Amniotic epithelial cell (primary cell): ENCODE measurements around the gene PFKP.

Source experiments
- DNase-seq: peaks from one replicate; pipeline ENCODE4 v3.0.0-alpha.2; 2010; ENCODE audit warnings: low read depth

PFKP gene

GRCh38 chr10:3067118-3067858 is at the start of gene PFKP:
Gene PFKP (plus strand): TSS chr10:3067548. CDS start chr10:3067596, 48 bp downstream.
- no peak for DNase-seq

DNA sequence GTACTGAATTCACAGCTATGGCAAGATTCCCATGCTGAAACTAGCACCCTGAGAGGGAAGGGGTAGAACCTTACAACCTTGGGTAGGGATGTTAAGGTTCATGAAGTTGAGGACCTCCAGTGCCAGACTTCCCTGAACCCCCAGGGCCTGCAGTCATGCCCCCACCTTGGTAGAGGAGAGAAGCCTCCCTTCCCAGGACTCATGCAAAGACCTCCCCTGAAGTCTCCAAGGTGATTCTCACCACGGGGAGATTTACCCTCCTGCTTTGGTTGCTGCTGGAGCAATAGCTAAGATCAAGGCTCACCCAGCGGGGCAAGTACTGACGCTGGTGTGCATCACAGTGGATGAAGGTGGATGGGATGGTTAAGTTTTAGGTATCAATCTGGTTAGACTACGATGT is 49.1 kb upstream of the PFKP start:
- DNase-seq, result no peak

GRCh38 chr10:3020311-3020710 is 47.0 kb upstream of the PFKP start:
- DNase-seq, result no peak

- DNase-seq, result no peak
Measured at GRCh38 chr10:3020881-3021280, 46.5 kb upstream of the PFKP start.

- no peak for DNase-seq
Measured at GRCh38 chr10:3022027-3022426, 45.3 kb upstream of the PFKP start.

DNA sequence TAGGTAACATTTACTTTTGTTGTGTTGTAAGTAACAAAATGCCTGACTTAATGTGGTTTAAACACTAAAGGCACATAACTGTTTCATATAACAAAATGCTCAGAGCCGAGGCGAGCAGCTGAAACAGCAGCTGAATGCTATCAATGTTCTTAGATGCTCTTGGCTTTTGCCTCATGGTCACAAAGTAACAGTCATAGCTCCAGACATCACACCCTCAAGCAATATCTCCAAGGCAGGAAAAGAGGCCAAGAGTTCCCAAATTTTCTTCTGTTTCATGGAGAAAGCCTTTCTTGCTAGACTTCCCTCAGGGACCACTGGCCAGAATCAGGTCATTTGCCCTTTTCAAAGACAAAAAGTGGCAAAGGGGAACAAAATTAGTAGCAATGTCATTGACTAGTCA is 43.5 kb upstream of the PFKP start:
- DNase-seq, result no peak

GRCh38 chr10:3025026-3025683 is 42.2 kb upstream of the PFKP start:
- DNase-seq, result no peak

GRCh38 chr10:3027866-3028265 is 39.5 kb upstream of the PFKP start:
- DNase-seq, result no peak

DNA sequence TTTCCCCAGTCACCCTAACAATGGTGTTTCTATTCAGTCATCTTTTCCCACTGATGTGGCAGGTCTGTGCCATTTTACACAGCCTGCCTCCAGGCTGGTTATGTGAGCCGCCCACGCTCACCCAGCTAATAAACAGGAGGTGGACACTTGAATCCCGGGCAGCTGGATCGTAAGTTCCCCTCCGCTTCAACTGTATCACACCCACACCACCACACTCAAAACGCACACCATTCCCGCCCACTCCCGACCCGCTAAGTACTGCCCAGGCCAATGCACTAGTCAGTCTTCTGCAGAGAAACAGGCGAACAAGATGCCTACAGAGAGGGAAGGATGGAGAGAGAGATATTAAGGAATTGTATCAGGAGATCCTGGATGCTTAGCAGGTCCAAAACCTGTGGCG is 38.9 kb upstream of the PFKP start:
- DNase-seq, result no peak

GRCh38 chr10:3030765-3031164 is 36.6 kb upstream of the PFKP start:
- DNase-seq, result no peak

DNA sequence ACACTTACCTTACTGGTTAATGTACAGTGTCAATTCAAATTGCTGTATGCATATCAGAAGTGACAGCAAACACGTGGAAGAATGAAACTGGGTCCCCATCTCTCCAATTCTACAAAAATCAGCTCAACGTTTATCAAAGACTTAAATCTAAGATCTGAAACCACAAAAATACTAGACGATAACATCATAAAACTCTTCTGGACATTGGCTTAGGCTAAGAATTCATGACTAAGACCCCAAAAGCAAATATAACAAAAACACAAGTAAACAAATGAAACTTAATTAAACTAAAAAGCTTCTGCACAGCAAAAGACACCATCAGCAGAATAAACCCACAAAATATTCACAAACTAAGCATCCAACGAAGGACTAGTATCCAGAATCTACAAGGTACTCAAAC is 35.9 kb upstream of the PFKP start:
- DNase-seq, result no peak

DNA sequence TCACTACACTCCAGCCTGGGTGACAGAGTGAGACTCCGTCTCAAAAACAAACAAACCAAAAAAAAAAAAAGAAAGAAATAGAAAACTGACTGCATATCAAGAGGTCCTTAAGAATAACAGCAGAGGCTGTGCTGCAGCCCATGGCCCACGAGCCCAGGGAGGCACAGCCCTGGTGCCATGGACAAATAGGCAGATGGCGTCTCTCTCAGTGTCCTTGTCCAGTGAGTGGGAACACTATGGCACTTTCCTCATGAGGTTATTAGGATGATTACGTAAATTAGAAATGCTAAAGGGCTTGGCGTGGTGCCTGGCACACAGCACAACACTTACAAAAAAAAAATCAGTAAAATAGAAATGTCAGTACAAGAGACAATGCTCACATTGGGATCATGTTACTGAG is 33.4 kb upstream of the PFKP start:
- DNase-seq, result no peak

GRCh38 chr10:3034616-3035015 is 32.7 kb upstream of the PFKP start:
- DNase-seq, result no peak

DNA sequence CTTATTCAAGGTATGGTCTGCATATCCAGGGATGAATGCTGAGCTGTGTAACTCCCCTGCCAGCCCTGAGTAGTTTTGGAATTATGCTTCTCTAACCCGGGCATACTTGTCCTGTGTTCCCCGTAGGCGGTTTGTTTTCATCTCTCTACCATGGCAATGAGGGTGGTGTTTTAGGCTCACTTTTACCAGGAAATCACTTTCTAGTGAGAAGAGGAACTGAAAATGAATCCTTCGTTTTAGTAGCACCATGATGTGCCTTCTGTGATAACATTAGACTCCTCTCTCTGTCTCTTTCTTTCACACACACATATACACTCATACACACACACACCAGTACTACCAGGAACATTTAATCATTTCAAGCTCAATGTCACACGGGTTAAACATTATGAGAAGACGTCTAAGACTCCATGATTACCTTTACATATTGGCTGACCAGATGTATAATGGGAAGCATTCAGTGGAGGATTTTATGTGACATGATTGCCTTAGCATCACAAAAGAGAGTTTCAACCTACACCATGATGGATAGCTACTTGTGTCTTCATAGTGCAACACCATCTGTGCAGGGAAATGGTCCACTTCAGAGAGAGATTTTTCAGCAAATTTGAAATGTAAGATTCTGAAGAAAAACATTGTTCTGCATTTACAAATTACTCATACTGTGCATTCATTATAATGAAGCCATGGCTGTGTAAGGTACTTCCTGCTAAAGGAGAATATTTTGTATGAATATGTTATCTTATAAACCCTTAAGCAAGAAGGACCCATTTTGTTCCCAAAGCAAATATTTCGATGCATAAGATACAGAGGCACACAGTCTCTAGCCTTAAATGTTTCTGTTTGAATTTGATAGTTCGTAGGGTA is 31.0 kb upstream of the PFKP start:
- DNase-seq, result no peak

- DNase-seq, result no peak
Measured at GRCh38 chr10:3037182-3037581, 30.2 kb upstream of the PFKP start.

- DNase-seq, result no peak
Measured at GRCh38 chr10:3040069-3040468, 27.3 kb upstream of the PFKP start.

- DNase-seq, result peak; percentile 22
Measured at GRCh38 chr10:3042589-3042988, 24.8 kb upstream of the PFKP start.

DNA sequence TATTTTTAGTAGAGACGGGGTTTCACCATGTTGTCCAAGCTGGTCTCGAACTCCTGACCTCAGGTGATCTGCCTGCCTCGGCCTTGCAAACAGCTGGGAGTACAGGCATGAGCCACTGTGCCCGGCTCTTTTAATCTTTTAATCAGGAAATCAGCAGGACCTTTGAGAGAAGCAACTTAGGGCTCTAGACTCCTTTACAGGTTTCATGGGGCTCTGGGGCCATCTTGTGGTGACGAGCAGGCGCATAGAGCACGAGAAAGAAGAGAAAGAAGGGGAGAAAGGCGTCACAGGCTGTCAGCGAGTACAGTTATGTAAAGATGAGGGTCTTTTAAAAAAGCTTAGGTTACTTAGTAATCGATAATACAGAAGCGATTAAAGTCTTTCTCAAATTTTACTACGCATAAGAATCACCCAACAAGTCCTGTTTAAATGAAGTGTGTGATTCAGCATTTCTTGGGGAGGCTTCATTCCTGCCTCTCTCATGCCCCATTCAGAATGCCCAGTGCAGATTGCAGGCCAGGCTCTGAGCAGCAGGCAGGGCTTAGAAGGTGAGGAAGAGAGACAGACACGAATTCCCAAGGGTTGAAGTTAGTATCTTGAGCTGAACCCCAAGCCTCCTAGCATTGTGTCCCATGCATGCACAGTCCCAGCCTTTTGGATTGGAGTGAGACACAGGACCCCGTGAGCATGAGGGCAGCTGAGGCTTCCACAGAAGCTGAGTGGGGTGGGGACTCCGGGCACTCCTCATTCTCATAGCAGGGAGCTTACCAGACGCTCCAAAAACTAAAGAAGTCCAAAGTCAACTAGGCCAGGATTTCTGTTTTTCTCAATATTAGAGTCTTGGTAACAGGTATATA is 23.6 kb upstream of the PFKP start:
- DNase-seq, result peak; percentile 79

DNA sequence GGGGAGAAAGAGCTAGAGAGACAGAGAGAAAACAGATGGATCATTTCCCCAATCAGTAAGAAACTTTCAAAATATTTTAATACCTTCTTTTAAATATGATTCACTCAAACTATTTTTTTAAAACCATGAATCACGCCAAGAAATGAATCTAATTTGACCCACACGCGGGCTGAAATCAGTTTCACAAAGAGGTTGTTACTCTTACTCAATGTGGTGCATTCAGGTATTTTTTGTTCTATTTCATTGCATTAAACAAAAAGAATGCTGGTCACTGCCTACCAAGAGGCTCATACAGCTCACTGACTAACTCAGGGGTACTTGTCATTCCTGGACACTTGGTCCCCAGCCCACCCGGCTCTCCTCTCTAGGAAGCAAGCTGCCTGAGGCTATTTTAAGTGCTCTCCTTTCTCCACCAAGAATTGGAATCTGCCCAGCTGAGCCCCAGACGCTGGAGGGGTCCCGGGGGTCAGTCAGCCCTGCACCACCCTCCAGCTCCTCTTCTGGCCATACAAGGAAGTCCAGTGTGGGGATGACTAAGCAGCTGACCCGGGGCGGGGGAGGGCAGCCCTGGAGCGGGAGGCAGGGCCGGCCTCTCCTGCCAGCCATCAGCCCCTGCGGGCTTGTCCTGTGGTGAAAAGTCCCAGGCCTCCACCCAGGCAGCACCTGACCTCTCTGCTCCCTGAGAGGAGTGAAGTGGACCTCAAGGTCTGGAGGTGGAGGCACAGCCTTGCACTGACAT is 21.7 kb upstream of the PFKP start:
- peak; percentile 94 for DNase-seq

GRCh38 chr10:3046210-3046779 is 21.1 kb upstream of the PFKP start:
- DNase-seq, result no peak
